Left renal pelvis (tissue), 4 donors: ENCODE measurements around the gene HMGA1. TPM values are rescaled to one million over a fixed set of nuclear protein-coding genes. Genes with fewer than 3 reads are reported as not detected.
"Not testable (repeated sequence)": the region's sequence is repeated elsewhere in the genome, so short reads cannot be mapped to it uniquely, and the experiment has no call there.

ENCODE experiments used
- DNase-seq, 4 donors: peaks; one replicate each; pipeline ENCODE4 v3.0.0-alpha.2; 2013; ENCODE audit warnings: low read depth in 4 of 4, low spot score in 3 of 4
- polyA plus RNA-seq, 4 donors: library from polyadenylated mRNA; unstranded; fragments of 120-200 nt; gene quantifications; one replicate each; pipeline ENCODE4 v1.2.1, GENCODE V29; 2013; ENCODE audit not compliant: insufficient read length in 4 of 4

The HMGA1 gene
- polyA plus RNA-seq, 4 donors, result 27.1 to 154 (median 113) TPM

DNA sequence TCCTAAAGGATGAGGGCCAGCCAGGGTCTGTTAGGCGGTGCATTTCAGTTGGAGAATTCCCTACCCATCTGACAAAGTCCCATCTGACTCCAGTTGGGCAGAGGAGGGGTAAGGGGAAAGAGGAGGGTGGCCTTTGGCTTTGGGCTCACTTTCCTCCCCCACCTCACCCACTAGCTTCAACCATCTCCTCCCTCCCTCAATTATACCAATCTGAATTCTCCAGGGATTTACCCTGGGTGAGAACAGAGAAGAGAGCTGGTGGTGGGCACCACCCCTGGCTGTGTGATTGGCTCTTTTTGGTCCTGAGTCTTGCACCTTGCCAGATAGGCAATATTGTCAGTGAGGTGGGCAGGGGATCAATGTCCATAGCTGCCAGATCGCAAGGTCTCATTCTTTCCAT, 3.2 kb downstream of the HMGA1 start:
- DNase-seq, result no peak

DNA sequence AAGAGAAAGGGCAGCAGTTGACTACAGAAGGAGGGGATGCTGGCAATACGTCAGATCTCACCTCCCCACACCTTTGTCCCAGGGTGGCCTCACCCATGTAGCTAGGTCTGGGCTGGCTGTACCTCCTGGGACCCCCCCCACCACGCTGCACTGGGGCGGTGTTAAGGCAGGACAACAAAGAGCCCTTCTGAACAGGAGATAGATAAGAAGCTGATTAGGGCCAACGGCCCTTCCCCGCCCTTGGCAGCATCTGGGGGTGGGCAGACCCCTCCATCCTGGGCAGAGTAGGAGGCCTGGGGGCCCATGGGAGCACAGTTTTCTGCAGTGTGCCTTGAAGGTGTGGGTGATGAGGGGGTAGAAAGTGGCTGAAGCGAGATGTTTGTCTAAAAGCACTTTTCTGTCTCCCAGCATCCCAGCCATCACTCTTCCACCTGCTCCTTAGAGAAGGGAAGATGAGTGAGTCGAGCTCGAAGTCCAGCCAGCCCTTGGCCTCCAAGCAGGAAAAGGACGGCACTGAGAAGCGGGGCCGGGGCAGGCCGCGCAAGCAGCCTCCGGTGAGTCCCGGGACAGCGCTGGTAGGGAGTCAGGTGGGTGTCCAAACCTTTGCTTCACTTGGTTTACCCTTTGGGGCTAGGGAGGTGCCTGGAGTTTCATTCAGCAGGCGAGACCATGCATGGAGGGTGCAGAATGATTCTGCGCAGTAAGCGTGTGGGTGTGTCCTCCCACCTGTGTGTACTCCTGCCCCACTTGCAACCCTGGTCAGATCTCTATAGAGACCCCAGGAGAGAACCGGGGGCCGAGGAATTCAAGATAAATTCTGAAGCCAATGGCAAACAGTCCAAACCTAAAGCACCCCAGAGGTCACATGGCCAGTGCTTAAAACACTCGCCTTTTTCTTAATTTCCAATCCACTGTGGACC, 3.9 kb downstream of the HMGA1 start:
- DNase-seq, result no peak

DNA sequence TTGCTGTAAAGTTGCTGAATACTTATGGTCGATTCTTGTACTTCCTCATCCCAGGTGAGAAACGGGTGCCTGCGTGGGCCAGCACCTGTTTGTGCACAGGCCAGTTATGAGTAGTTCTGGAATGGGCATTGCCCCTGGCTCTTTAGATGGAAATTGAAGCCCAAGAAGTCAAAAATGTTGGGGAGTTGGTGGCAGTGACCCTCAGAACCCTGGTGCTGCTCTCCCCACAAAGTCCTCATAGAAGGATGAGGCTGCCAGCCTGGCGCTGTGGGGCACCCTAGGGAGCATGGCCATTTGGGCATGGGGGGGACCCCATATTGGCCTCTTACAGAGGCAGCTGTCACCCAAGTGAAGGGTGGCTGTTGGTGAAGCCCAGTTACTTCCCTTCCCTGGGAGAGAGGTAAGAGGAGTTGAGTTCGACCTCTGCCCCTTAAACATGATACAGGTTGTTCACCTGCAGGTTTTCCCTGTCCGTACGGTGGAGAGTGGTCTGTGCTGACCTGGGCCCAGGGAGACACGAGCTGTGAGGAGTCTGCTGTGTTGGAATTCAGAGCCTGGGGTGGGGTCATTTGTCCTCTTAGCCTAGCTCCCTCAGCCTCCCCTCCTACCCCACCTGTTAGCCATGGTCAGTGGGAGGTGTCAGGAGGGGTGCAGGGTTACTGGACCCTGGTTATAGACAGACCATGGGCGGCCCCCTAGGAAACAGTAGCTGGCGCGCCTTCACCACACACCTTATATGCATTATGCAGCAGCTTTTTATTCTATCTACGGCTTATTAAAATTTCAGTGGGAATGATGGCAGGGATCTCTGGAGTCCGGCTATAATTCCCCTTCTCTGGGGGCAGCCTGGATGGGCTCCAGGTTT, 4.9 kb downstream of the HMGA1 start:
- DNase-seq, result no peak

- no peak for DNase-seq
These were observed 5.8 kb downstream of the HMGA1 start for GRCh38 chr6:34242252-34243130.

DNA sequence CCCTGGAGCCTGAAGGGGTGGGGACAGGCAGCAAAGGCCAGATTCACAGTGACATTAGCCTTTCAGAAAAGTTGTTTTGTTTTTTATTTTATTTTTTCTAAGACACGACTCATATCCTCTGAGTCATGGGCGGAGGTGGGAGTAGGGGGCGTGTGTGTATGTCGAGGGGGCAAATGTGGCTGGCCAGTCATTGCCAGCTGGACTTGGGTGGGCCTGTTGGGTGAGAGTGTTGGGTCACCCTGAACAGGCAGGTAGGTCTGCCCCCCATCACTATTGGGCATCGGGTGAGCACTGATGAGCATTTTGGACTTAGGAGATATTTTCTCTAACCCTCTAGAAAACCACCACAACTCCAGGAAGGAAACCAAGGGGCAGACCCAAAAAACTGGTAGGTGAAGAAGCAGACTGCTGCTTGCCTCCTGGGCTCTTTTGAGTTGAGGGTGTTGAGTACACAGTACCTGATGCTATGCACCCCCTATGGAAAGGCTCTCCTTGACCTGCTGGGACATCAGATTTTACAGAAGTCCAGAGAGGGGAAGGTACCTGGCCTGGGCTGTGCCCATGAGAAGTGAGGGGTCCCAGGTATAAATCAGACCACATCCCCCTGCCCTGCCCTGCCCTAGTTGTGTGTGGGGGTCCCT, 6.6 kb downstream of the HMGA1 start:
- DNase-seq, result no peak

DNA sequence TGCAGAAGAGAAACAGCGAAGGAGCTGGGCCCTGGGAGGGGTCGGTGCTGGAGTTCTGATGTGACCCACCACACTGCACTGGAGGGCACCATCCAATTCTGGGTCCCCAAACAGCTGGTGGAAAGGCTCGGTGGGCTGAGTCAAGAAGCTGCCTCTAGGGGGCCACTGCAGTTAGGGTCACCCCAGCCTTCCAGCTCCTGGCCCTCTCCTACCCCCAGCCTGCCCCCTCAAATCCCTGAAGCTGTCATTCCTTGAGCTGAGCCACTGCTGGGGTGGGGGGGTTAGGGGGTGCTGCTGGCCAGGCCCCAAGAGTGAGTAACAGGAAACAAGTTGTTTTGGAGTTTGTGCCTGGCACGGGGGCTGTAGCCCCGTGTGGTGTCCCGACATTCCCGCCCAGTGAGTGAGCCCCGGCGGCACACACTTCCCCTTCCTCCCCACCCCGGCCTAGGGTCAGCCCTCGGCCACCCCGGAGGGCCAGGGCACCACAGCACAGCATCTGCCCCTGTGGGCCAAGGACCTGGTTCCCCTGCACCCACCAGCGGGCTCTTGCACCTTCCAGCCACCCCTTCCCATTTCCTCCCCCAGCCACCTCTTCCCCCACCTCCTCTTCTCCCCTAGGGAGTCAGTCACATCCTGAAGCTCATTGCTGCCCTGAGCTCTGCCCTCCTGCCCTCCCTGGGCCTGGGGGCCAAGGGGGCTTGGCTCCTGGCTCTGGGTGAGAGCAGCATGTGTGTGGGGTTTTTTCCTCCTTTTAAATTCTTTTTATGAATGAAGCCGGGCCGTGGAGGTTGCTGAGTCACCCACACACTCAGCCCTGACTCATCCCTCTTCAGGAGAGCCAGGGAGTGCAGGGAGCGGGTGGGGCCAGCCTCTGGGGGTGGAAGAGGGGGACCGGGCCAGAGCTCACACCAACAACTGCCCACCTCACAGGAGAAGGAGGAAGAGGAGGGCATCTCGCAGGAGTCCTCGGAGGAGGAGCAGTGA, 7.5 kb downstream of the HMGA1 start:
- DNase-seq, result no peak

DNA sequence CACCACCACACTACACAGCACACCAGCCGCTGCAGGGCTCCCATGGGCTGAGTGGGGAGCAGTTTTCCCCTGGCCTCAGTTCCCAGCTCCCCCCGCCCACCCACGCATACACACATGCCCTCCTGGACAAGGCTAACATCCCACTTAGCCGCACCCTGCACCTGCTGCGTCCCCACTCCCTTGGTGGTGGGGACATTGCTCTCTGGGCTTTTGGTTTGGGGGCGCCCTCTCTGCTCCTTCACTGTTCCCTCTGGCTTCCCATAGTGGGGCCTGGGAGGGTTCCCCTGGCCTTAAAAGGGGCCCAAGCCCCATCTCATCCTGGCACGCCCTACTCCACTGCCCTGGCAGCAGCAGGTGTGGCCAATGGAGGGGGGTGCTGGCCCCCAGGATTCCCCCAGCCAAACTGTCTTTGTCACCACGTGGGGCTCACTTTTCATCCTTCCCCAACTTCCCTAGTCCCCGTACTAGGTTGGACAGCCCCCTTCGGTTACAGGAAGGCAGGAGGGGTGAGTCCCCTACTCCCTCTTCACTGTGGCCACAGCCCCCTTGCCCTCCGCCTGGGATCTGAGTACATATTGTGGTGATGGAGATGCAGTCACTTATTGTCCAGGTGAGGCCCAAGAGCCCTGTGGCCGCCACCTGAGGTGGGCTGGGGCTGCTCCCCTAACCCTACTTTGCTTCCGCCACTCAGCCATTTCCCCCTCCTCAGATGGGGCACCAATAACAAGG, 8.5 kb downstream of the HMGA1 start:
- DNase-seq, result not testable (repeated sequence)

DNA sequence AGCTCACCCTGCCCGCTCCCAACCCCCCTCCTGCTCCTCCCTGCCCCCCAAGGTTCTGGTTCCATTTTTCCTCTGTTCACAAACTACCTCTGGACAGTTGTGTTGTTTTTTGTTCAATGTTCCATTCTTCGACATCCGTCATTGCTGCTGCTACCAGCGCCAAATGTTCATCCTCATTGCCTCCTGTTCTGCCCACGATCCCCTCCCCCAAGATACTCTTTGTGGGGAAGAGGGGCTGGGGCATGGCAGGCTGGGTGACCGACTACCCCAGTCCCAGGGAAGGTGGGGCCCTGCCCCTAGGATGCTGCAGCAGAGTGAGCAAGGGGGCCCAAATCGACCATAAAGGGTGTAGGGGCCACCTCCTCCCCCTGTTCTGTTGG, 9.1 kb downstream of the HMGA1 start:
- not testable (repeated sequence) for DNase-seq

GRCh38 chr6:34246249-34246562, 9.5 kb downstream of the HMGA1 start:
- no peak for DNase-seq

- DNase-seq, result no peak
These were observed 10.1 kb downstream of the HMGA1 start for GRCh38 chr6:34246563-34247391.

DNA sequence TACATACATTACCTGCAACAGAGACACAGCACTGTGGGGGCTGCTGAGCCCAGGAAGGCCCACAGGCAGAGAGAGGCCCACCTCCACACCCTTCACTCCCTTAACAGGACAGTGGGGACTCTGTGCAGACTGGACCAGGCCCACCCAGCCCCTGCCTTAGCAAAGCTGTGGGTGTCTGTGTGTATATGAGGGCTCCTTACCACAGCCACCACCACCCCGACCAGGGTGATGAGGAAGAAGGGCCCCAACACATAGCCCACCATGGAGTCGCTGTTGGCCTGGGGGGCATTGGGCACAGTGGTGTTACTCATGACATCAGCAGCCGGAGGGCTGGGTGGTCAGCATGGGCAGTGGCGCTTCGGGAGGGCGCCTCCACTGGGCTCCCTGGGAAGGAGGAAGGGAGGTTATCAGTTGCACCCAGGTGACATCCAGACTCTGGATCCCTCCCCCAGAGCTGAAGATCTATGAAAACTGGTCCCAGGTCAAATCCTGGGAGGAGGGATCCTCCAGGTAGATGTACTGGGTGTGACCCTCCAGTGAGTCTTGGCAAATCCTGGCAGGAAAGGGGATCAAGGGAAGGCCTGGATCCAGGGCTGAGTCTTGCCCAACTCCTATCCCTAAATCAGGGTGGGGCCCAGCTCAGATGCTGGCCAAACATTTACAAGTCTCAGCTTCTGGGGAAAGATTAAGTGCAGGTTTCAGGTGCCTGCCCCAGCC, 11.0 kb downstream of the HMGA1 start:
- DNase-seq, result no peak

GRCh38 chr6:34248198-34248726, 11.6 kb downstream of the HMGA1 start:
- DNase-seq, result no peak

DNA sequence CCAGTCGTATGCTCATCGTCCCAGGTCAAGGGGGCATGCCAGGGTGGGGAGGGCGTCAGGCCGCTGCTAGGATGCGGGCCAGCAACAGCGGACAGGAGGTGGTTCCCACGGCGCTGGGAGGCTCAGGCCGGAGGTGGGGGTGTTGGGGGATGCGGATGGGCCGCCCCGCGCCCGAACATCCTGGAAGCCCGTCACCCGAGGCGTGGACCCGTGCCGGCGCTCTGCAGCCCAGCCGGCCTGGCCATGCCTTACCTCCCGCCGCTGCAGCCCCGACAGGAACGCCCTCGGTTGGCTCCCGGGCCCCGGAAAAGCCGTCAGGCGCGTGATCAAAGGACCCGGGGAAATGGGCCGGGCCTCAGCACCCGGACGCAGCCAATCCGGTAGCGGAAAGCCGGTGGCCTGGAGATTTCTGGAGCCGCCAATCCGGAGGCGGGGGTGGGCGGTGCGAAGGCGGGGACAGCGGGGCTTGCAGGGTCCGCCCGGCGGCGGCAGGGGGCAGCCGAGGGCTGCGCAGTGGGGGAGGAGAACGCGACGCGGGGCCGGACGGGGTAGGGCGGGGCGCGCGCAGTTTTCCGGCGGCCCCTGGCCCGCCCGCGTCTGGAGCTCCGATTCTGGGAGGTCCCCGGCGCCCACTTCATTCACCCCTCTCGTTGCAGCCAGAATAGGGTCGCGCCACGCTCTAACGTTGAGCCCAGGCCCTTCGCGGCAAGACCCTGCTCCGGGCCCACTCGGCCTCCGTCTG, 12.2 kb downstream of the HMGA1 start, which contains the start of gene SMIM29:
TSS of gene SMIM29 (minus strand) at position 280 of the 742 bp plus-strand sequence. CDS start 1,215 bp downstream, outside the sequence.
- peak; percentile 87 to 91 (median 90) for DNase-seq

DNA sequence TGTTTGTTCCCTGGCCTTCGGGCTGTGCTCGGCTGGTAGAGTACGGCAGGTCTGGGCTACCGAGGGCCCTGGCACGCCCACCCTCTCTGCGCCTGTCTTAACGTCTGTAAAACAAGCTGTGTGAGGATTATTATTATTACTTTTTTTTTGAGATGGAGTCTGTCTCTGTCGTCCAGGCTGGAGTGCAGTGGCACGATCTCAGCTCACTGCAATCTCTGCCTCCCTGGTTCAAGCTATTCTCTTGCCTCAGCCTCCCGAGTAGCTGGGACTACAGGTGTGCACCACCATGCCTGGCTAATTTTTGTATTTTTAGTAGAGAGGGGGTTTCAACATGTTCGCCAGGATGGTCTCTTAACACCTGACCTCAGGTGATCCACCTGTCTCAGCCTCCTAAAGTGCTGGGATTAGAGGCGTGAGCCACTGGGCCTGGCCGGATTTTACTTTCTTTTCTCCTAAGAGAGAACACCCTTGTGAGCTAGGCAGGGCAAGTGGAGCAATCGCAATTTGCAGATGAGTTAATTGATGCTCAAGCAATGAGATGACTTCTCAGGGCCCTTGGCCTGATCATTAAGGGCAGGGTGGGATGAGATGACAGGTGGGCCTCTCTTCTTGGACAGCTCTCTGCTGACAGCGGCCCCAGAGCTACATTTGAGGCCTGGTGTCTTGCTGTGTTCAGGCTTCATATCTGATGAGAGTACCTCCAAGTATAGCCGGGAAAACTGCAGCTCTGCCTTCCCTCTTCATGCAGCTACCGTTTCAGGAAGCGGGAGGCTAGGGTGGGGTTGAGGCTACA, 13.0 kb downstream of the HMGA1 start:
- DNase-seq, result no peak

- DNase-seq, result not testable (repeated sequence)
These were observed 15.7 kb downstream of the HMGA1 start for GRCh38 chr6:34252395-34252794.
